Measurements from ENCODE around the gene ZNF26. TPM values are rescaled to one million over a fixed set of nuclear protein-coding genes. Genes with fewer than 3 reads are reported as not detected.

The ZNF26 gene, protein sequence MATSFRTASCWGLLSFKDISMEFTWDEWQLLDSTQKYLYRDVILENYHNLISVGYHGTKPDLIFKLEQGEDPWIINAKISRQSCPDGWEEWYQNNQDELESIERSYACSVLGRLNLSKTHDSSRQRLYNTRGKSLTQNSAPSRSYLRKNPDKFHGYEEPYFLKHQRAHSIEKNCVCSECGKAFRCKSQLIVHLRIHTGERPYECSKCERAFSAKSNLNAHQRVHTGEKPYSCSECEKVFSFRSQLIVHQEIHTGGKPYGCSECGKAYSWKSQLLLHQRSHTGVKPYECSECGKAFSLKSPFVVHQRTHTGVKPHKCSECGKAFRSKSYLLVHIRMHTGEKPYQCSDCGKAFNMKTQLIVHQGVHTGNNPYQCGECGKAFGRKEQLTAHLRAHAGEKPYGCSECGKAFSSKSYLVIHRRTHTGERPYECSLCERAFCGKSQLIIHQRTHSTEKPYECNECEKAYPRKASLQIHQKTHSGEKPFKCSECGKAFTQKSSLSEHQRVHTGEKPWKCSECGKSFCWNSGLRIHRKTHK
- total RNA-seq: 3.0 and 3.9 TPM in 2 replicates

DNA sequence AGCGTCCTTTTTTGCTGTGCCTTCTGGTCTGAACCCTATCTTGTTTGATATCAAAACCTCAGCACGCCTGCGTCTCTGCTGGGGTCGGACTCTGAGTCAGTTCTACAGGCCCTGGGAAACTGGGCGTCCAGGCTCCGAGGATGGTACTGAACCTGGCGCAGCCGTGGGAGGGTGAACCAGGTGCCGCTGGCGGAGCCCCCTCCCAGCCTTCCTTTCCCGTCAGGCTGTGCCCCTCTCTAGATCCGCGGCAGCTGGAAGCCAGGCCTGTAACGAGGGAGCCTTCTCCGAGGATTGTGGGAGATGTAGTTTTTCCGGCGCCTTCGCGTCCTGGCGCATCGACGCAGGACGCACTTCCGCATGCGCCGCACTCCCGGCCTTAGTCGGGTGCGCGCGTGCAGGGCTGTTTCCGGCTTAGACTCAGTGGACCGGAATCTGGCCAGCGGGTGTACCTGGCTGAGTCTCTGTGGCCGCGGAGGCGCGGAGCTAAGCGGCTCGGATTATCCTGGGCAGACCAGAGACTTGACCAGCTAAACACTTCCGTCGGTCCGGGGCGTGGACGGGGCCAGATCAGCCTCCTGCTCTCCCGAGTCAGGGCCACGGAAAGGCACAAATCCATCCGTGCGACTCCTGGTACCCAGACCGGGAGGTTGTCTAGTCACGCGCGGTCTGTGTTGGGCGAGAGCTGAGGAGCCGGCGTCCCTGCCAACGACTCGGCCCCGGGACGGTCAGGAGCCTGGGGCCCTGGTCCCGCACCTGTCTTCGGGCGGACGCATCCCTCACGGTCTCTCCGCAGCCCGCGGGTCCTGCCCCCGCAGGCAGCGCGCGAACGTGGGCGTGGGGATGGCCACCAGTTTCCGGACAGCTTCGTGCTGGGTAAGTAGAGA is at the start of gene ZNF26:
TSS of gene ZNF26 (plus strand) at position 367 of the 884 bp plus-strand sequence. CDS start at position 841, 474 bp downstream.

DNA sequence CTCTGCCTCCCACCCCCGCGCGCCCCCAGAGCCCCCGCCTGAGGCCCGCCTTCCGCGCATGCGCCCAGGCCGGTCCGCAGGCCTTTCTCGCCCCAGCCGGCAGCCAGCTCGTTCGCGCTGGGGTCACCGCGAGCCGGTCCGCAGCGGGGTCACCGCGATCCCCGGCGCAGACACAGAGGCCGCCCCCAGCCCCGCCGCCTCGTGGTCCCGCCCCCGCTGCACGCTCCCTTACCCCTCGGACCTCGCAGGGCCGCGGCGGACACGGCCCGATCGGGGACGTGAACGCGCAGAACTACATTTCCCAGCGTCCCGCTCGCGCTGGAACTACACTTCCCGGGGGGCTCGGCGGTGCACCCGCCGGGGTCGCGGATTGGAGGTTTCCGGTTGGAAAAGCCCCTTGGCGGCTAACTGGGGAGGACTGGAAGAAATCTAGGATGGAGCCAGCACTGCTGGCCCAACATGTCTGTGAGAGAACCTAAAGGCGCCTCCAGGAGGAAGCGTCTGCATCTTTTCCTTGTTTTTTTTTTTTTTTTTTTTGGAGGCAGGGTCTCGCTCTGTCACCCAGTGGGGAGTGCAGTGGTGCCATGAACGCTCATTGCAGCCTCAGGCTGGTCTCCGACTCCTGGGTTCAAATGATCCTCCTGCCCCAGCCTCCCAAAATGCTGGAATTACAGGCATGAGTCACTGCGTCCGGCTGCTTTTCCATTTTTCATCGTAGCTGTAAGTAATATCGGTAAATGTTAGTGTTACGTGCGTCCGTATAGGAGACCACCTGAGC is 30.0 kb upstream of the ZNF26 start, which contains the start of gene ZNF605:
TSS of gene ZNF605 (minus strand) at position 296 of the 778 bp plus-strand sequence. CDS start 10,671 bp downstream, outside the sequence.

DNA sequence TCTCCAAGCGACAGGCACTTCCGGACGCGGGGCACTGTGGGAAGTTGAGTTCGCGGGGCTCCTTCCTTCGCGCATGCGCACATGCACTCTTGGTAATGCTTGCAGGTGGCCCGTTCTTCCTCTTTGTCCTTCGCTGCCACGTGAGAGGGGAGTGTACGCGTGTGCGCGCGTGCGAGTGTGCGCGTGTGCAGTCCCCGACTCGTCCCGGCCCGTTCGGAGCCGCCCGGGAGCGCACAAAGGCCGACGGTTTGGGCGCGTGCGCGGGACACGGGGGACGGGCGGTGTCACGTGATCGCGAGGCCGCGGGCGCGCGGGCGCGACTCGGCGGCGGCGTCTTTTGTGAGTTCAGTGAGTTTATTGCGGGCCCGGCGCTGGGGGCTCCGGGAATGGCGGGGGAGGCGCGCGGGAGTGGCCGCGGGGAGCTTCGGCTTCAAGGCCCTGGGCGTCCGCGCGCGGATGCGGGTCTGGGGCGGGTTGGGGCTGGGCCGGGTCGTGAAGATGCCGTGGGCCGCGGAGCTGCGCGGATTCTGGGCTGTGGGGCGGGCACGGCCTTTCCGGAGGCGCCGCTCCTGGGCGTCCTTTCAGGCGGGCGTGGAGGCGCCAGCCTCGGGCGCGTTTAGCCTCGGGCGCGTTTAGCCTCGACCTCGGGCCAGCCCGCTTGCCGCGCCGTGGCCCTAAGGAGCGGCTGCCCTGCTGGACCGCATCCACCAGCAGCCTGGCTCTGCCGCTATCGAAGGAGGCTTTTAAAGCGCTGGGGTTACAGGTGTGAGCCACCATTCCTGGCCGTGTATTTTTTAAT is 51.2 kb downstream of the ZNF26 start, which contains the start of gene ZNF84:
TSS of gene ZNF84 (plus strand) at position 303 of the 799 bp plus-strand sequence. CDS start 3,959 bp downstream, outside the sequence.

Other genes starting within 250 kb of the ZNF26 start
- 42.8 and 47.4 TPM in 2 replicates for gene ANKLE2, start 224.5 kb upstream of the ZNF26 start, total RNA-seq
- gene GOLGA3, start 157.5 kb upstream of the ZNF26 start, total RNA-seq: 67.8 and 68.2 TPM in 2 replicates
- 35.4 and 38.8 TPM in 2 replicates for gene CHFR, start 98.8 kb upstream of the ZNF26 start, total RNA-seq
- 1.3 and 1.5 TPM in 2 replicates for gene ZNF605, start 30.1 kb upstream of the ZNF26 start, total RNA-seq
- gene ZNF84, start 51.1 kb downstream of the ZNF26 start, total RNA-seq: 12.1 and 12.9 TPM in 2 replicates
- 8.1 and 9.9 TPM in 2 replicates for gene ZNF140, start 94.6 kb downstream of the ZNF26 start, total RNA-seq
- gene ZNF891, start 143.9 kb downstream of the ZNF26 start, total RNA-seq: 0.13 and 0.30 TPM in 2 replicates
- gene ZNF10, start 144.3 kb downstream of the ZNF26 start, total RNA-seq: 2.3 and 3.0 TPM in 2 replicates
- gene ZNF268, start 195.1 kb downstream of the ZNF26 start, total RNA-seq: 17.6 and 21.7 TPM in 2 replicates
- not detected in 2 replicates for gene ANHX, start 249.5 kb downstream of the ZNF26 start, total RNA-seq

Data from mammary microvascular endothelial cell (primary cell).